ENCODE measurements around the gene COPS3.
A peak's percentile ranks its signal among the peaks of the same experiment; 100 is the strongest.

Gene COPS3

GRCh38 chr17:17280613-17281549 lies at the start of gene COPS3:
COPS3 (minus strand) TSS chr17:17281246; CDS start chr17:17281186, 60 bp downstream.
- DNase-seq, result peak; percentile 95 to 96

- no peak for DNase-seq
These were observed 47.2 kb upstream of the COPS3 start for GRCh38 chr17:17328251-17328650.

GRCh38 chr17:17326275-17326875 lies 45.3 kb upstream of the COPS3 start:
- no peak for DNase-seq

- DNase-seq, result no peak
These were observed 44.8 kb upstream of the COPS3 start for GRCh38 chr17:17325816-17326215.

GRCh38 chr17:17325228-17325627 lies 44.2 kb upstream of the COPS3 start:
- no peak for DNase-seq

GRCh38 chr17:17324616-17325015 lies 43.6 kb upstream of the COPS3 start:
- DNase-seq, result no peak

- no peak for DNase-seq
These were observed 41.8 kb upstream of the COPS3 start for GRCh38 chr17:17322516-17323510.

GRCh38 chr17:17321356-17322025 lies 40.4 kb upstream of the COPS3 start:
- DNase-seq, result no peak

- no peak for DNase-seq
These were observed 39.8 kb upstream of the COPS3 start for GRCh38 chr17:17320911-17321220.

GRCh38 chr17:17320188-17320910 lies 39.3 kb upstream of the COPS3 start:
- no peak for DNase-seq

- DNase-seq, result no peak
These were observed 34.2 kb upstream of the COPS3 start for GRCh38 chr17:17315142-17315821.

- no peak for DNase-seq
These were observed 33.5 kb upstream of the COPS3 start for GRCh38 chr17:17314501-17315071.

- peak in 1 of 2 donors; percentile 13 for DNase-seq
These were observed 32.4 kb upstream of the COPS3 start for GRCh38 chr17:17313350-17313991.

GRCh38 chr17:17309356-17309755 lies 28.3 kb upstream of the COPS3 start:
- DNase-seq, result no peak

GRCh38 chr17:17305281-17305801 lies 24.3 kb upstream of the COPS3 start:
- DNase-seq, result no peak

- DNase-seq, result no peak
These were observed 23.5 kb upstream of the COPS3 start for GRCh38 chr17:17304521-17304985.

- DNase-seq, result no peak
These were observed 22.9 kb upstream of the COPS3 start for GRCh38 chr17:17303847-17304490.

GRCh38 chr17:17303010-17303846 lies 22.2 kb upstream of the COPS3 start, which contains the start of gene NT5M:
NT5M (plus strand) TSS chr17:17303373; CDS start chr17:17303551, 178 bp downstream.
- DNase-seq, result peak; percentile 62 to 67

Measured in hippocampal formation (tissue), 2 donors.